Kidney epithelial cell (primary cell): ENCODE results near the gene VAMP3. TPM values are rescaled to one million over a fixed set of nuclear protein-coding genes. Genes with fewer than 3 reads are reported as not detected.
A peak's percentile ranks its signal among the peaks of the same experiment; 100 is the strongest.

Experiments used
- DNase-seq: peaks from one replicate; pipeline ENCODE4 v3.0.0-alpha.2; 2010; ENCODE audit warnings: low read depth
- H3K27me3 ChIP-seq: 2 replicates; pipeline ENCODE4 v1.6.0; 2011; ENCODE audit warnings: low read length; ENCODE audit not compliant: control insufficient read depth, insufficient read depth
- H3K36me3 ChIP-seq: 2 replicates; pipeline ENCODE4 v1.5.1; 2011; ENCODE audit warnings: low read length; ENCODE audit not compliant: control insufficient read depth, insufficient read depth
- H3K4me3 ChIP-seq: 2 replicates; pipeline ENCODE4 v1.5.1; 2011; ENCODE audit warnings: low read depth, mild to moderate bottlenecking, control low read depth, low read length
- total RNA-seq: library from RNA; depleted of rRNA; stranded (reverse); fragments of >200 nt; gene quantifications from 2 replicates; pipeline ENCODE4 v1.2.3, GENCODE V29; 2015
- TF ChIP-seq, protein P1 (sequence below): IDR thresholded peaks from 2 replicates; pipeline ENCODE4 v1.5.1; 2011; ENCODE audit warnings: mild to moderate bottlenecking, moderate library complexity, low read length, control low read depth, inconsistent platforms; ENCODE audit not compliant: insufficient read depth, poor library complexity, severe bottlenecking

The VAMP3 gene, protein sequence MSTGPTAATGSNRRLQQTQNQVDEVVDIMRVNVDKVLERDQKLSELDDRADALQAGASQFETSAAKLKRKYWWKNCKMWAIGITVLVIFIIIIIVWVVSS
- 133 TPM in 2 replicates for total RNA-seq

DNA sequence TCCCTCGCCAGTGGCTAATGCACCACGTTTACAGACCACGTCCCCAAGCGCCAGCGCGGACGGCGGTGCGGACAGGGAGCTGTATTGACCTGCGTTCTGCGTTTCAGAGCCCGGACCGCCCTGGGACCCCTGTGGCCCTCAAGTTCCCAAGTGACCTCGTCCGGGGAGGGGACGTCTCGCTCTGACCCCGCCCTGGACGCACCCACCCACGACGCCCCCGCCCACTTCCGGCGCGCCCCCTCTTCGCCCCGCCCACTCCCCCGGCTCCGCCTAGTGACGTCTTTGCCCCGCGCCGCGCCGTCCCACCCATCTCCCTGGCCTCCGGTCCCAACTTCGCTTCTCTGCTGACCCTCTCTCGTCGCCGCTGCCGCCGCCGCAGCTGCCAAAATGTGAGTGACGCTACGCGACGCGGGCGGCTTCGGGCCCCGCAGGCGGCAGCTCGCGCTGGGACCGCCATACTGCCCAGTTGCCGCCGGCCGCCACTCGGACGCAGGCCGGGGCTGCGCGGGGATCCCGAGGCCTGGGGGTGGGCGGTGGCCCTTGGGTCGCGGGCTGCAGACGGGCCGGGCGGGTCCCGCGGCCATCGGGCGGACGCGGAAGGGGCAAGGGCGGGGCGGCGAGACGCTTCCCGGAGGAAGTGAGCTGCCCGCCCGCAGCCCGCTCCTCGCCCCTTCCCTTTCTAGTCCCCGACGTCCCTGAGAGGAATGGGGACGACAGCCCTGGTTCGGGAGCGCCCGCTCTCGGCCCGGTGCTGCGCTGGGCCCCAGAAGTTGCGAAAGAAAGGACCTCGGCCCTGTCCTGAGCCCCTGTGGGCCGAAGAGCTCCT is at the start of gene VAMP3:
Gene VAMP3, plus strand, starts transcription at position 300 of the 826 bp plus-strand sequence. Its CDS starts 88 bp downstream, at position 388.
- DNase-seq: no peak
- TF ChIP-seq, protein P1, sequence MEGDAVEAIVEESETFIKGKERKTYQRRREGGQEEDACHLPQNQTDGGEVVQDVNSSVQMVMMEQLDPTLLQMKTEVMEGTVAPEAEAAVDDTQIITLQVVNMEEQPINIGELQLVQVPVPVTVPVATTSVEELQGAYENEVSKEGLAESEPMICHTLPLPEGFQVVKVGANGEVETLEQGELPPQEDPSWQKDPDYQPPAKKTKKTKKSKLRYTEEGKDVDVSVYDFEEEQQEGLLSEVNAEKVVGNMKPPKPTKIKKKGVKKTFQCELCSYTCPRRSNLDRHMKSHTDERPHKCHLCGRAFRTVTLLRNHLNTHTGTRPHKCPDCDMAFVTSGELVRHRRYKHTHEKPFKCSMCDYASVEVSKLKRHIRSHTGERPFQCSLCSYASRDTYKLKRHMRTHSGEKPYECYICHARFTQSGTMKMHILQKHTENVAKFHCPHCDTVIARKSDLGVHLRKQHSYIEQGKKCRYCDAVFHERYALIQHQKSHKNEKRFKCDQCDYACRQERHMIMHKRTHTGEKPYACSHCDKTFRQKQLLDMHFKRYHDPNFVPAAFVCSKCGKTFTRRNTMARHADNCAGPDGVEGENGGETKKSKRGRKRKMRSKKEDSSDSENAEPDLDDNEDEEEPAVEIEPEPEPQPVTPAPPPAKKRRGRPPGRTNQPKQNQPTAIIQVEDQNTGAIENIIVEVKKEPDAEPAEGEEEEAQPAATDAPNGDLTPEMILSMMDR: no peak
- H3K36me3 ChIP-seq: no peaks in the 10 kb centered on the region

DNA sequence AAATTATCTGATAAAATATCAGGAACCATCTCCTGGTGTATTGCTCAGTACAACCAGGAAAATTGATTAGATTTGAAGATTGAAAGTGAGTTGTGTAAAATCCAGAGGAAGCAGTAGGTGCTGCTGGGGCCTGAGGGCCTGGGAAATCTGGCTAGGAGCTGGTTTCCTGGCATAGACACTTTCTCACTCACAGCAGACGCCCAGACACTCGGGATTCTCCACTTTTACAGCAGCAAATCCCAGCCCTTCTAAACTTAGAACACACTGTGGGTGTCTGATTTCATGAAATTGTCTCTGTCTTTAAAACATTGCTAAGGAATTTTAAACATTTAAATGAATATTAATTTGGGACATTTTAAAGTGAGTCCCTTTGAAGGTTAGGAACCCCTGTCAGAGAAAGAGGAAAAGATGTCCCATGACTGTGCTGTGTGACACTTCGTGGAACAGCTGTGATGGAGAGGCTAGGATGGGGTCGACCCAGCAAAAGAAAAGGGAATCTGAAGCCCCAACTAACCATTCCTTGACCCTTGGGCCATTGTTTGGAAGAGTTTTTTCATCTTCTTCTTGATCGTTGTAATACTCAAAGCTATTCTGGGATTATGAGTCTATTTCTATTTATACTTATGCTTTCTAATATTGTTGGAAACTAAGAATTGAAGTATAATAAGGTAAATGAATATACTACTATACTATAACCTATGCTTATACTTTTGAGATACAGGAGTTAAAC is 49.0 kb upstream of the VAMP3 start:
- TF ChIP-seq, protein P1: no peak
- Histone ChIP-seq H3K36me3 (no peaks in the 10 kb centered on the region), H3K27me3 (no peaks in the 10 kb centered on the region), H3K4me3 (no peak overlapping the region)
- DNase-seq: no peak

More for the DNA sequence above, at the start of gene VAMP3:
- Histone ChIP-seq H3K4me3 (peak within 1 kb of the TSS; percentile 96), H3K27me3 (no peaks in the 10 kb centered on the region)

DNA sequence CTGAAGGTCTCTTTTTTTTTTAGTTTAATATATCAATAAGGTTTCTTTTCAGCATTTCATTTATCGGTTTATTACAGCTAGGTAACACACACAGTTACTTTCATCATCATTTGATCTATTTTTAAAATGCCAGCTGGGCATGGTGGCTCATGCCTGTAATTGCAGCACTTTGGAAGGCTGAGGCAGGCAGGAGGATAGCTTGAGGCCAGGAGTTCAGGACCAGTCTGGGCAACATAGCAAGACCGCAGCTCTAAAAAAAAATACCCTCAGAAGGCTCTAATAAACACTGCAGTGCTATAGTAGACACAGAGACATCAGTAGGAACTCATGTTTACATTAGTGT is 48.5 kb upstream of the VAMP3 start:
- TF ChIP-seq, protein P1: no peak
- Histone ChIP-seq H3K4me3 (no peak overlapping the region), H3K27me3 (no peaks in the 10 kb centered on the region), H3K36me3 (no peaks in the 10 kb centered on the region)
- DNase-seq: no peak

DNA sequence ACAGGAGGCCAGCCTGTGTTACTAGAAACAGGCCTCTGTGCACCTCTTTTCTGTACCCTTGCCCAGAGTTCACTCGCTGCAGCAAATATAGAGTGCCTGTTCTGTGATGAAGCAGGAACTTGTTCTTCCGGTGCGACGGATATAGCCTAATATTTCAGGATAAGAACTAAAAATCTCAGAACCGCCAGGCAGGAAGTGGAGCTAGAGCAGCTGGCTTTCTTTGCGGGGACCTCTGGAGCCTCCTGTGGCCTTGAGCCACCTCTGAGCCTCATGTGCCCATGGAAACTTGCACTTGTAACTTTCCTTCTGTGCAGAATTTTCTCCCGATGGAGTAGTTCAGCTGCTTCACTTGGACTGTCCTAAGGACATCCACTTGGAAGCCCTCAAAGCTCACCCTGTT is 44.5 kb upstream of the VAMP3 start:
- no peak for DNase-seq
- no peaks in the 10 kb centered on the region for H3K36me3 ChIP-seq
- TF ChIP-seq, protein P1: no peak
- H3K27me3 ChIP-seq: no peaks in the 10 kb centered on the region
- no peak overlapping the region for H3K4me3 ChIP-seq

DNA sequence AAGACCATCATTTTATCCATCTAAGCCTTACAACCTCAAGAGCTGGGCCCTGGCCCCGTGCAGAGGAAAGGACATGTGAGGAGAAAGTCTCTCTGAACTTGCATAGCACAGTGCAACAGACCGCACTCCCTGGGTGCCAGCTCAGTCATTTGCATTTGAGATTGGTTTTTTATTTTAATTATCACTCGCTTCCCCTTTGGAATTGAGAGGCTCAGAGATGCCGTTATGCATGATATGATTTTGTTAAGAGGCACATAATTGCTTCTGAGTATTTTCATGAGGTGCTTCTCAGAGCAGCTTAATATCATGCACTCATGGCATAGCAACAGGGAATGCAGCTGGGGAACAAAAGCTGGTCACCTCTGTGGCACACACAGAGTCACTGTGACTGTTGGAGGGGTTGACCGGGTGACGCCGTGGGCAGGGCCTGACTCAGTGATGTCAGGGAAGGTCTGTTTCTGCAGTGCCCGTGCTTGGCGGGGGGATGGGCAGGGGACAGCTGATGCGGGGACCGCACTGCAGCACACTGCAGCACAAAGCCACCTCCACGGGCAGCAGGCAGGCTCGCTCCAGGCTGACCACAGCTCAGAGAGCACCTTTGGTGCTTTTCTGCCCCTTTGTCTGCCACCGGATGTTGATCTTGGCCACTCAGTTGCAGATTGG is 43.2 kb upstream of the VAMP3 start:
- DNase-seq: no peak
- no peak overlapping the region for H3K4me3 ChIP-seq
- TF ChIP-seq, protein P1: no peak
- H3K27me3 ChIP-seq: no peaks in the 10 kb centered on the region
- no peaks in the 10 kb centered on the region for H3K36me3 ChIP-seq
